ENCODE measurements around the gene ZMYM5.
A peak's percentile ranks its signal among the peaks of the same experiment; 100 is the strongest.
"Not testable (repeated sequence)": the region's sequence is repeated elsewhere in the genome, so short reads cannot be mapped to it uniquely, and the experiment has no call there.

ZMYM5 gene

DNA sequence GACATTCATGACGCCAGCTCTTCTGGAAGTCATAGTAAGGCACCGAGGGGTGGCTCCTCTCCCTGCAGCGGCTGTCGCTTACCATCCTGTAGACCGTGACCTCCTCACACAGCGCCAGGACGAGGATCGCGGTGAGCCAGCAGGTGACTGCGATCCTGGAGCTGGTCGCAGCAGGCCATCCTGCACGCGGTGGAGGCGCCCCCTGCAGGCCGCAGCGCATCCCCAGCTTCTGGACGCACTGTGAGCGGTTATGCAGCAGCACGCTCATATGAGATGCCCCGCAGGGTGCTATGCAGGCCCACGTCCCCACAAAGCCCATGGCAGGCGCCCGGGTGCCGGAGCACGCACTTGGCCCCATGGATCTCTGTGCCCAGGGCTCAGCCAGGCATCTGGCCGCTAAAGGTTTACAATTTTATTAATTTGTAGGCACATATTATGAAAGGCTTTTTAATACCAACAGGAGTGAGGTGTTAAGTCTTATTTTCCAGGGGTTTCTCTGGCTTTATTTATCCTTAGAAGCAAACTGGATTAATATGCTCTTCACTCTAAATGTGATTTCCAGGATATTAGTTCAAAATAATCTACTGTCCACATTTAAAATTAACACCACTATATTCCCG, 45.1 kb downstream of the ZMYM5 start:
- DNase-seq, result peak; percentile 37

DNA sequence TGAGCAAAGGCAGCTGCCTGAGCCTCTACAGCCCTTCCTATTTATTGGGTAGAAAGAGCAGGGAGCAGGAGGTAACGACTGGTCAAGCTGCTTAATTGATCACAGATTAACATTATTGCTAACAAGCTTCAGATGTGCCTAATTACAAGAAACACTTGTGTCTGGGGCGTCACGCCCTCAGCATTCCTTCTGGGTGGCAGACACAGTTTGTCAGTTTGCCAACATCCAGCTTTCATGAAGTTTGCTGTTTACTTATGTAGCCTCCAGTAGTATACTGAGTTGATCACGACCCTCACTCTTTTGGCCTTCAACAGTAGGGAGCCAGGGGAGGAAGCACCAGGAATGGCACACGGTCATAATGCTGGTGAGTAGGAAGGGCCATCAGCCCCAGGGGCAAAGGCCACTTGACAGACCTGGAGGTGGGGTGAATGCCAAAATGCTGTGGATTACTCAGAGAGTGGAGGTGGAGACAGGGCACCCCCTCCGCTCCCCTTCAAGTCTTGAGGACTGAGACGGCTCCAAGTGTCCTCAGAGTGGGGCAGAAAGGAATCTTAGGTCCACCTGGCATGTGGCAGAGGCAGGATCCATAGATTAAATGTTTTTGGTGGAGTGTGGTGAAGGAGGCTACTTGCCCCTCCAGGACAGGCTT, 45.8 kb downstream of the ZMYM5 start:
- no peak for DNase-seq

DNA sequence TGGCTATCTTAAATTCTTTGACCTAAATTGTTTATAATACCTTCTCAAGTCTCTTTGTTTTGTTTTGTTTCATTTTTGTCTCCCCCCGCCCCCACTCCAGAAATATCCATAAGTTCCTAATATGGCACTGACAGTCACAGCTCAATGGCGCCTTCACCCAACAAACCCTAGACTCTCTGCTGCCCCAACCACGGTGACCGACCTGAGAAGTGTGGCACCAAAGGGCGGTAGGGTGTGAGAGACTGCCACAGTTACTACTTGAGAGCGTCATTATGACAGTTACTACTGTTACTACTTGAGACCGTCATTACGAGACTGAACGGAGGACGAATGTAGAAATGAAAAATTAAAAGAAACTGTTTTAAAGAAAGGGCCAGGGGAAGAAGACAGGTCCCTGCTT, 46.3 kb downstream of the ZMYM5 start:
- DNase-seq, result no peak

DNA sequence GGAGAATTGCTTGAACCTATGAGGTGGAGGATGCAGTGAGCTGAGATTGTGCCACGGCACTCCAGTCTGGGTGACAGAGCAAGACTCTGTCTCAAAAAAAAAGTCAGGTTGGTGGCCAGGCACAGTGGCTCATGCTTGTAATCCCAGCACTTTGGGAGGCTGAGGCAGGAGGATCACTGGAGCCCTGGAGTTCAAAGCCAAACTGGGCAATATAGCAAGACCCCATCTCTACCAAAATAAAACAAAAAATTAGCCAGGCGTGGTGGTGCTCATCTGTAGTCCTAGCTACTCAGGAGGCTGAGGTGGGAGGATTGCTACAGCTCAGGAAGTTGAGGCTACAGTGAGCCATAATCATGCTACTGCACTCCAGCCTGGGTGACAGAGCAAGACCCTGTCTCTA, 47.6 kb downstream of the ZMYM5 start:
- not testable (repeated sequence) for DNase-seq

DNA sequence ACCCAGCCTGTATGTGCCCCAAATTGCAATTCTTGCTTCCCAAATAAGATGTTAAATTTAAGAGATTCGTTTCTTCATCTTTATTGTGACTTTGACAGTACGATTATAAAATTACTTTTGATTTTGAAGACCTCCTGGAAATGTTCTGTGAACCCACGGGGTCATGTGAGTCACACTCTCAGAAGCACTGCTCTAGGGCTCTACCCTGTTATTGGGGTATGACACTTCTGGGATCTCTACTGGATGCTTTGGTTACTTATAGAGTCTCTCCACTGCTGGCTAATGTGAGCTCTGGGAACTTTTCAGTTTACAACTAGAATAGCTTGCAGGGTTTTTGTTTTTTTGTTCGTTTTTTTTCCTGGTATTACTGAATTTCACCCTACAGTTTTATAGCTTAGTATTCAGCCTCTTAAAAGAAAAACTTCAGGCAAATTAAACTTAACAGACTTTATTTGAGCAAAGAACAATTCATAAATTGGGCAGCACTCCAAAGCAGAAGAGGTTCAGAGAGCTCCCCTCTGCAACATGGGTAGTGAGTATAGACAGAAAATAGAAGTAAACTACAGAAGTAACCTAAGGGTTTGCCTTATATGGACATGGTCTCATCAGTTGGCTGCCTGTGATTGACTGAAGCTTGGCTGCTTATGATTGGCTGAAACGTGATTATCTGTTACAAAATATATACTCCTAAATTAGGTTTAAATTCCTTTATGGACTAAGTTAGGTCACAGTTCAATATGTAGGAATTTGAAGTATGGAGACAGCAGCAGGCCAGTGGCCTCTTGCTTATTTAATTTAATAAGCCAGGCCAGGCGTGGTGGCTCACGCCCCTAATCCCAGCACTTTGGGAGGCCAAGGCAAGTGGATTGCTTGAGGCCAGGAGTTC, 52.2 kb downstream of the ZMYM5 start:
- DNase-seq, result no peak

DNA sequence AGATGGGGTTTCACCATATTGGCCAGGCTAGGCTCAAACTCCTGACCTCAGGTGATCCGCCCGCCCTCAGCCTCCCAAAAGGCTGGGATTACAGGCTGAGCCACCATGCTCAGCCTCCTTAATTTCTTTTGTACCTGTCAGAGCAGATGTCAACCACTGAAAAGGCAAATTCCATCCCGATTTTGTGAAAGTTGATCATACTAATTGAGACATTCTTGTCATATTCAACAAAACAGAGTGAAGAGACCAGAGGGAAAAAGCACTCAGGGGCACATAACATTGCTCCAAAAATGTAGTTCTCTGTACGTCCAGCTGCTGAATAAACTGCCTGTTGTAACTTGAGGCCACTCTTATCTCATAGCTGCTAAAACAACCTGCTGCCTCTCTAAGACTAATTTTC, 53.3 kb downstream of the ZMYM5 start:
- DNase-seq, result no peak

DNA sequence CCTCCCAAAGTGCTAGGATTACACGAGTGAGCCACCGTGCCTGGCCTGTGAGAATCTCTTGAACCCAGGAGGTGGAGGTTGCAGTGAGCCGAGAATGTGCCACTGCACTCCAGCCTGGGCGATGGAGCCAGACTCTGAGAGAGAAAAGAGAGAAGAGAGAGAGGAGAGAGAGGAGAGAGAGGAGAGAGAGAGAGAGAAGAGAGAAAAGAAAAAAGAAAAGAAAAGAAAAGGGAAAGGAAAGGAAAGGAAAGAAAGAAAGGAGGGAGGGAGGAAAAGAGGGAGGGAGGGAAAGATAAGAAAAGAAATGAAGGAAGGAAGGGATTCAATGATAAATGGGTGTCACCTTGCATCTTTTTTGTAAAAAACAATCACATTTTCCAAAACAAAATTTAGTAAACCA, 57.7 kb downstream of the ZMYM5 start:
- DNase-seq, result no peak

DNA sequence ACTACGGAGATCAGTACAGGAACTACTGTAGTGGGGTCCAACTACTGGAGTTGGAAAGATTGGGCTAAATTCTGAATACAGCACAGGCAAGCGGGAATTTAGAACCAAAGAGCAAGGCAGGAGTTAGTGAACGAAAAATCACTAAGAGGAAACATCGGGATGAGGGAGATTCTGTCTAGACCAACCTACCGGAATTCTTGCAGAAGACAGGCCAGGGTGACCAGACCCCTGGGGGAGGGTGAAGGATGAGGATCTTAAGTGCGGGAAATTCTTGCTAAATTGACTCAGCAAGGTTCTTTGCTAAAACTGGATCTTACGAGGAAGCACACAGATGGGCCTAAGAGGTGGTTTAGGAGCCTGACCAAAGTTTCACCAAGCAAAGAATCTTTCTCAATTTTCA, 67.5 kb downstream of the ZMYM5 start:
- DNase-seq, result no peak

DNA sequence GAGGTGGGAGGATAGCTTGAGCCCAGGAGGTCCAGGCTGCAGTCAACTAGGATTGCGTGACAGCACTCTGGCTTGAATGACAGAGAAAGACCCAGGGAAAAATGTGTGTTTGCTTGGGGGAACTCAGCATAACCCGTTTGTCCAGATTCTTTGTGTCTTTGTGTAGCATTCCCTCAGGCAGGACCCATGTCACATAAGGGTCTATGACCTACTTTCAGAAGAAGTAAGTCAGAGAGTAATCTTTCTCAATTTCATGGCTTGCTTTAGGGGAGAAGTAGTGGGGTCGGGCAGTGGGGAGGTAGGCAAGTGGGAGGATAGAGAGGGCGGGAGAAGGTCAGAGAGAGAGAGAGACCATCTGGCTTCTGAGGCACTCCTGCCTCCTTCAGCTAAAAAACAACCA, 68.8 kb downstream of the ZMYM5 start:
- DNase-seq, result no peak

DNA sequence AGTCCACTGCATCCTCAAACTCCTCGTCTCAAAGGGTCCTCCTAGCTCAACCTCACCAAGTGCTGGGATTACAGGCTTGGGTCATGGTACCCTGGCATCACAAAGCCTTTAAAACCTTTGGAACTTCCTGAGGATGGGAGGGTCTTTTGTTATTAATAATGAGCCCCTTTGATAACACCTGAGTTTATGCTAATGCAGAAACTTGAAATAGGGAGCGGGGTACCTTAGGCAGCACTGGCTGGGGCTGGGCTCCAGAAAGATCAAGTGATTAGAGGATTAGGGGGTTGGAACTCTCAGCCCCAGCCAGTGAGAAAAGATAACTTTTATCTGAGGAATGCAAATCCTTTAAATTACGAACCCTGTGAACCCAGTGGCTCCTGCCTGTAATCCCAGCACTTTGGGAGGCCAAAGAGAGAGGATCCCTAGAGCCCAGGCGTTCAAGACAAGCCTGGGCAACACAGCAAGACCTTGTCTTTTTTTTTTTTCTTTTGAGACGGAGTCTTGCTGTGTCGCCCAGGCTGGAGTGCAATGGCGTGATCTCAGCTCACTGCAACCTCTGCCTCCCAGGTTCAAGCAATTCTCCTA, 71.4 kb downstream of the ZMYM5 start:
- no peak for DNase-seq

DNA sequence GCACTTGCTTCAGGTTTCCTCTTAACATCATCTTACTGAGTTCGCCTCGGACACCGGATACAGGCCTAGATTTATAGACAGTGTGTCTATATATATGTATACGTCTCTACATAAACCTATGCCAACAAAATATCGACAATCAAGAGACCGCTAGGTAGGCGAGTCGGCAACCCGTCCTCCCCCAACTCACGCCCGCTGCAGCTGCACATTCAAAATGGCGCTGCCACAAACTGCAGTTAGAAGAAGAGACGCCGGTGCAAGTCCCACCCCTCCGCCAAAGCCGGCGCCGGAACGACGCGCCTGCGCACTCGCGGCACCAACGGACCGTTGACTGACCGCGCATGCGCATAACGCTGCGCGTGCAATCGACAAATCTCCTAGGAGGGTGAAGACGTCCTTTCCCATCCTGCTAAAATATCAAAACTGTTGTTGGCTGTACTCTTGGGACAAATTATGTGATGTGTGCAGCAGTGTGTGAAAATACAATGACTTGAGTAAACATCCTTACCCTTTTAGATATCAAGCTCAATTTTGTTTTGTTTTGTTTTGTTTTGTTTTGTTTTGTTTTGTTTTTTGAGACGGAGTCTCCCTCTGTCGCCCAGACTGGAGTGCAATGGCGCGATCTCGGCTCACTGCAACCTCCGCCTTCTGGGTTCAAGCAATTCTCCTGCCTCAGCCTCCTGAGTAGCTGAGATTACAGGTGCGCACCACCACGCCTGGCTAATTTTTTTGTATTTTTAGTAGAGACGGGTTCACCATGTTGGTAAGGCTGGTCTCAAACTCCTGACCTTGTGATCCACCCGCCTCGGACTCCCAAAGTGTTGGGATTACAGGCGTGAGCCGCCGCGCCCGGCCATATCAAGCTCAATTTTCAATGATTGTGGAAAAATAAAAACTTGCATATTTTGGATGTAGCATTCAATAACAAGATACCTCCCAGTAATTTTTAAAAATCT, 80.4 kb downstream of the ZMYM5 start, which contains the start of gene PSPC1:
Gene PSPC1 (minus strand): TSS at position 219 of the 956 bp plus-strand sequence. CDS start 188 bp downstream, at position 31.
- peak; percentile 96 for DNase-seq

DNA sequence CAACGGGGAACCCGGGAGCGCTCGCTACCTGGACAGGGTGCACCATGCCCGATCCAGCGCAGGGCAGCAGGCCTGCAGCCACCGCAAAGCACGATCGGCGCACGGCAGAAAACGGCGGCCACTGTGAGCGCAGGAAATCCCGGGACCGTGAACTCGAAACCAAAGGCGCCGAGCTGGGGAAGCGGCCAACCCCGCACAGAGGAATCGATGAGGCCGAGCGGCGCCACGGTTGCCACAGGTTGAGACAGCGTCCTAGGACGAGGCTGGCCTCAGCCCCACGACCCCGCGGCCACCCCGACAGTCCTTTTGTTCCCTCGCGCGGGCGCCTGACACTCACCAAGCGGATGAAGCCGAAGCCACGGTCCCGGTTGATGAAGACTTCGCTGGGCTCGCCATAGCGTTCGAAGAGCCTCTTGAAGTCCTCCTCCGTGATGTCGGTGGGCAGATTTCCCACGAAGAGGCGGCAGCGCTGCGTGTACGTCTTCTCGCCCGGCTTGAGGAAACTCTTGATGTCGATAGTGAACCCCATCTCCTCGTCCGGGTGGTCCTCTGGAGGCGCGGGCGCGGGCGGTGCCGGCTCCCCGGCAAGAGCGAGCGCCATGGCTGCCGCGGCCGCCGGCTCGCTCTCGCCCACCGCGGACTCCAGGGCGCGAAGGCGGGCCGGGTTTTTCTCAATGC, 81.3 kb downstream of the ZMYM5 start:
- DNase-seq, result peak; percentile 66

DNA sequence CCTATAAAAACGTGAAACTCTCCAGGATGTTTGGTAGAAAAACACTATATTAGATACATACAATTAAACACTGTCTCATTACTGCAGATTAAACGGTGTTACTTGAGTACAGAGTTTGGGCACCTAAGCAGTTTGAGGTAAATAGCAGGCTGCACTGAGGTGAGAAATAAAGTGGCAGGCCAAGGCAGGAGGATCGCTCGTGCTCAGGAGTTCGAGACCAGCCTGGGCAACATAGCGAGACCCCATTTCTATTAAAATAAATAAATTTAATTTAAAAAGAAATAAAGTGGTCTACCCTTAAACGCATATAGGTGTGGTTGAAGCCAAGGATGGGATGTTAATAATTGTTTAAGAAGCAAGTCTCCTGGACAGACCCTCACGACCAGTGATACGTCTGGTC, 81.9 kb downstream of the ZMYM5 start:
- no peak for DNase-seq

DNA sequence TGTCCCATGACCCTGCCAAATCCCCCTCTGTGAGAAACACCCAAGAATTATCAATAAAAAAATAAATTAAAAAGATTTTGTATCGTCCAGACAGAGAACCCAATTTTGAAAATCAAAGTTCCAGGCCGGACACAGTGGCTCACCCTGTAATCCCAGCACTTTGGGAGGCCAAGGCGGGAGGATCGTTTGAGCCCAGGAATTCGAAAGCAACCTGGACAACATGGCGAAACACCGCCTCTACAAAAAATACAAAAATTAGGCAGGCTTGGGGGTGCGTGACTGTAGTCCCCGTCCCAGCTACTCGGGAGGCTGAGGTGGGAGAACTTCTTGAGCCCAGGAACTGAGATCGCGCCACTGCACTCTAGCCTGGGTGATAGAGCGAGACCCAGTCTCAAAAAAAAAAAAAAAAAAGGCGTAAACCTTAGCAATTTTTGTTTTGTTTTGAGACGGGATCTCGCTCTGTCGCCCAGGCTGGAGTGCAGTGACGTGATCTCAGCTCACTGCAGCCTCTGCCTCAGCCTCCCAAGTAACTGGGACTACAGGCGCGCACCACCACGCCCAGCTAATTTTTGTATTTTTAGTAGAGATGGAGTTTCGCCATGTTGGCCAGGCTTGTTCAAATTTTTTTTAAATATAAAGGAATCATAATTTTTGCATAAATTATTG, 82.6 kb downstream of the ZMYM5 start:
- DNase-seq, result not testable (repeated sequence)

All from CD4-positive, alpha-beta T cell treated with Interleukin-6 for 4 hours (primary cell).